ENCODE results near the gene TSSK2.

DNA sequence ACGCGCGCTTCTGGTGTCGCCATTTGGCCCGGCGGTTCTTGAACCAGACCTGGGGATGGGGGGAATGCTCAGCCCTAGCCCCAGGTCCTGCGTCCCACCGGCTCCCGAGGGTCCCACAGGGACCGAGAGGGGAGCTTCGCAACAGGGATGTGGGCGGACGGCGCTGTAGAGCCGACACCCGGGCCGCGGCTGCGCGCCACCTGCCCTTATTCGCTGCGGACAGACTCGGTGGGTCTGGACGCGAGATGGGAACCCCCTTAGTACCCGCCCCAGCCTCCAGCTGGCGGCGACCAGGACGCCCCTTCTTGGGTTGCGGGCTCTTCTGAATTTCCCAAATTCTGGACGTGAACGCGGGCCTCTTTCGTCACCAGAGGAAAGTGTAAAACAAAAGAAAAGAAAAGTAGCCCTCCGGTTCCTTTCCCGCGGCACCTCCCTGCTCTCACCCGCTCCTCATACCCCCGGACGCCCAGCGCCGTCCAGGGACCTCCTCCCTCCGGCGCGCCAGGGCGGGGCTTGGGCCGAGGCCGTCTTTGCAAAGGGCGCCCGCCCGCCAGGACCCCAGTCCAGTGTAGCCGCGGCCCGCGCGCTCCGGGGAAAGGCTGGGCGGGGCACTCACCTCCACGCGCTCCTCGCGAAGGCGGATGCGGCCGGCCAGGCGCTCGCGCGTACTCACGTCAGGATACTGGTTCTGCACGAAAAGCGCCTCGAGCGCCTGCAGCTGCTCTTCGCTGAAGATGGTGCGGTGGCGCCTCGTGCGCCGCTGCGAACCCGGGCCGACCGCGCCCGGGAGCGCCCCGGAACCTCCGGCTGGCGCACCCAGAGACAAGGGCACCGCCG lies 18.2 kb downstream of the TSSK2 start:
- TF ChIP-seq ZNF384 (IDR thresholded peaks at IDR 0.05) (no peak), NFRKB (IDR thresholded peaks at IDR 0.05) (no peak), BHLHE40 (IDR thresholded peaks at IDR 0.05; ENCODE audit: borderline replicate concordance) (no peak), FOXA1 (IDR thresholded peaks at IDR 0.05) (no peak), LEF1 (IDR thresholded peaks at IDR 0.05; ENCODE audit: borderline replicate concordance) (no peak), ARNT (IDR thresholded peaks at IDR 0.05) (no peak), FOXK2 (IDR thresholded peaks at IDR 0.05) (no peak), TARDBP (IDR thresholded peaks at IDR 0.05) (no peak), L3MBTL2 (conservative IDR thresholded peaks at IDR 0.05) (no peak), SP1 (IDR thresholded peaks at IDR 0.05) (no peak), ELF4 (IDR thresholded peaks at IDR 0.05) (no peak), SUZ12 (IDR thresholded peaks at IDR 0.05) (no peak)

Measured in HEK293T (cell line).